Measurements from ENCODE around the gene MEI4. TPM values are rescaled to one million over a fixed set of nuclear protein-coding genes. Genes with fewer than 3 reads are reported as not detected.

The MEI4 gene
- total and polyA plus RNA-seq, 10 of the 15 experiments (the other 5 are each of a cell fraction or from before 2014, with no cell fraction given): 0.03 to 0.04 (median 0.03) TPM; not detected in 7

GRCh38 chr6:77906070-77906469 is 253.2 kb downstream of the MEI4 start:
- POLR2A ChIA-PET: no interaction called here

More at GRCh38 chr6:77906070-77906469, 253.2 kb downstream of the MEI4 start:
- in situ Hi-C loops (cut with MboI) (no loop called here), intact Hi-C loops (cut with micrococcal nuclease; ENCODE audit: unreplicated experiment) (no loop called here)
- H3K9me3 ChIP-seq (replicated peaks; ENCODE audit: control insufficient read depth, insufficient read depth, low read length): no peaks in the 10 kb centered on the region
- no peak overlapping the region for H3K27ac ChIP-seq (ENCODE audit: control insufficient read depth, insufficient read depth)
- H3K9ac ChIP-seq (ENCODE audit: control insufficient read depth, insufficient read depth, low read length): no peak overlapping the region
- H4K20me1 ChIP-seq (ENCODE audit: control insufficient read depth, insufficient read depth): no peaks in the 10 kb centered on the region
- no peaks in the 10 kb centered on the region for H3K4me1 ChIP-seq (ENCODE audit: control insufficient read depth, insufficient read depth, low read length)
- SMC1A ChIA-PET (ENCODE audit: uncharacterized antibody, unreplicated experiment): no interaction called here
- CTCF ChIA-PET: interaction anchor here (1.1 kb wide), 1 partner anchor 440 kb away, joined by 3 read pairs; no protein-coding TSS in a partner anchor
- no peak for FAIRE-seq
- TF ChIP-seq MYB (IDR thresholded peaks at IDR 0.05; ENCODE audit: borderline replicate concordance, low read depth, low read length): no peak
- TF ChIP-seq SIX5 (IDR thresholded peaks at IDR 0.05; ENCODE audit: low read depth, low read length, severe bottlenecking): no peak
- TF ChIP-seq SRF (IDR thresholded peaks at IDR 0.05; ENCODE audit: low read depth in 2 of 2, low read length in 2 of 2): no peak
- TF ChIP-seq KLF5 (IDR thresholded peaks at IDR 0.05; ENCODE audit: partially characterized antibody): no peak
- no peak for TF ChIP-seq ATF7 (IDR thresholded peaks at IDR 0.05; ENCODE audit: low read depth)
- TF ChIP-seq PAX8 (IDR thresholded peaks at IDR 0.05): no peak
- no peak for TF ChIP-seq ZNF207 (IDR thresholded peaks at IDR 0.05; ENCODE audit: borderline replicate concordance)
- no peak for TF ChIP-seq HDGF (IDR thresholded peaks at IDR 0.05)
- no peak for TF ChIP-seq TBL1XR1 (IDR thresholded peaks at IDR 0.05; ENCODE audit: low read depth, low read length)
- TF ChIP-seq CREB1 (IDR thresholded peaks at IDR 0.05; ENCODE audit: low read depth): no peak
- TF ChIP-seq ATF3 (IDR thresholded peaks at IDR 0.05; ENCODE audit: borderline replicate concordance, extremely low read depth, low read depth, low read length): no peak
- TF ChIP-seq DPF2 (IDR thresholded peaks at IDR 0.05): no peak
- TF ChIP-seq RELB (IDR thresholded peaks at IDR 0.05; ENCODE audit: low read depth): no peak
- no peak for TF ChIP-seq ZBTB40 (IDR thresholded peaks at IDR 0.05; ENCODE audit: borderline replicate concordance)
- no peak for TF ChIP-seq E2F4 (IDR thresholded peaks at IDR 0.05; ENCODE audit: low read depth, low read length)
- H3K4me2 ChIP-seq (ENCODE audit: control insufficient read depth, insufficient read depth): no peak overlapping the region
- H3K79me2 ChIP-seq (ENCODE audit: control insufficient read depth, insufficient read depth, low read length): no peaks in the 10 kb centered on the region
- H3K36me3 ChIP-seq (ENCODE audit: control insufficient read depth in 2 of 2, insufficient read depth in 2 of 2, low read length in 1 of 2): no peaks in the 10 kb centered on the region
- H2AFZ ChIP-seq (ENCODE audit: control insufficient read depth, low read depth, low read length): no peak overlapping the region
- DNase-seq (ENCODE audit: low read depth, low spot score): no peak
- no peaks in the 10 kb centered on the region for H3K27me3 ChIP-seq (replicated peaks in 1 of 2; ENCODE audit: control insufficient read depth in 2 of 2, insufficient read depth in 2 of 2, low read length in 1 of 2)
- H3K4me3 ChIP-seq: no peak overlapping the region
- RAD21 ChIA-PET (ENCODE audit: unreplicated experiment): no interaction called here
- BruUV-seq (replicated peaks): no TSS peak
- 26% methylated on average over 3 of the region's 3 CpGs for WGBS (ENCODE audit: insufficient coverage, insufficient replicate concordance, low lambda C conversion rate, missing lambda C conversion rate)
- no peak for ATAC-seq

Data from GM12878 (cell line).